GM06990 (cell line): ENCODE measurements around the gene LIN28B.
"Not testable (repeated sequence)": the region's sequence is repeated elsewhere in the genome, so short reads cannot be mapped to it uniquely, and the experiment has no call there.

ENCODE experiments used
- DNase-seq: peaks from one replicate; pipeline ENCODE4 v3.0.0-alpha.2; 2011; ENCODE audit not compliant: insufficient read length; ENCODE audit errors: extremely low read depth
- H3K27me3 ChIP-seq: replicated peaks from 2 replicates; pipeline ENCODE4 v1.6.0; 2011; ENCODE audit warnings: low read length; ENCODE audit not compliant: control insufficient read depth, insufficient read depth
- H3K36me3 ChIP-seq: 2 replicates; pipeline ENCODE4 v1.5.1; 2011; ENCODE audit warnings: low read length; ENCODE audit not compliant: control insufficient read depth, insufficient read depth
- H3K4me3 ChIP-seq: replicated peaks from 2 replicates; pipeline ENCODE4 v1.5.1; 2011; ENCODE audit warnings: low read depth, mild to moderate bottlenecking, control low read depth, low read length
- TF ChIP-seq, protein P1 (sequence below): IDR thresholded peaks from 2 replicates; pipeline ENCODE4 v1.5.1; 2011; ENCODE audit warnings: low read length, control low read depth, mild to moderate bottlenecking, inconsistent platforms; ENCODE audit not compliant: insufficient read depth, poor library complexity, severe bottlenecking

LIN28B gene

DNA sequence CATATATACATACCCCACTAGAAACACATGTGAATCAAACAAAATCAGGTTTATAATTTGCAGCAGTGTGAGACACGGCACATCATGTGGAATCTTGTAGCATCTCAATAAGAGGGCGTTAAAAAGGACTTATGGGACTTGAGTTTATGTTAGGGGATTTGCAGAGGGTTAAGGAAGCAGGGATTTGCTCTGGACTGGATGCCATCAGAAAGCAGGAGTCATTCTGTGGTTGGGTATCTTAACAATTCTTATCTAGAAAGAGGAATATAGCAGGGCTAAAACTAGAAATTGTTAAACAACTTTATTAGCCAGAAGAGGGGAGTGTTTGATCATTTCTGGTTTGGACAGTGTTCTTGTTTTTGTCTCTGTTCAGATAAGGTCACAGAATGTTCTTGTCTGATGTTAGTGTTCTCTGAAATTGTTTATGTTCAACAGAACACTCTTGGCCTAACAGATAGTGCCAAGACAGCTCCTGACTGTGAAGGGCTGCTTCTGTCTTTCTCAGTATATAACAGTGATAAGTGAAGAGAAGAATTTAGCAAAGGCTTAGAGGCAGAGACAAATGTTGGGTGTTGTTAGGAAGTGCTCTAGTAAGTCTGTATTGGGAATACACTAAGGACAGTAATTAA is 39.2 kb downstream of the LIN28B start:
- TF ChIP-seq, protein P1, sequence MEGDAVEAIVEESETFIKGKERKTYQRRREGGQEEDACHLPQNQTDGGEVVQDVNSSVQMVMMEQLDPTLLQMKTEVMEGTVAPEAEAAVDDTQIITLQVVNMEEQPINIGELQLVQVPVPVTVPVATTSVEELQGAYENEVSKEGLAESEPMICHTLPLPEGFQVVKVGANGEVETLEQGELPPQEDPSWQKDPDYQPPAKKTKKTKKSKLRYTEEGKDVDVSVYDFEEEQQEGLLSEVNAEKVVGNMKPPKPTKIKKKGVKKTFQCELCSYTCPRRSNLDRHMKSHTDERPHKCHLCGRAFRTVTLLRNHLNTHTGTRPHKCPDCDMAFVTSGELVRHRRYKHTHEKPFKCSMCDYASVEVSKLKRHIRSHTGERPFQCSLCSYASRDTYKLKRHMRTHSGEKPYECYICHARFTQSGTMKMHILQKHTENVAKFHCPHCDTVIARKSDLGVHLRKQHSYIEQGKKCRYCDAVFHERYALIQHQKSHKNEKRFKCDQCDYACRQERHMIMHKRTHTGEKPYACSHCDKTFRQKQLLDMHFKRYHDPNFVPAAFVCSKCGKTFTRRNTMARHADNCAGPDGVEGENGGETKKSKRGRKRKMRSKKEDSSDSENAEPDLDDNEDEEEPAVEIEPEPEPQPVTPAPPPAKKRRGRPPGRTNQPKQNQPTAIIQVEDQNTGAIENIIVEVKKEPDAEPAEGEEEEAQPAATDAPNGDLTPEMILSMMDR: no peak
- no peak for DNase-seq
- H3K36me3 ChIP-seq: no peaks in the 10 kb centered on the region
- H3K27me3 ChIP-seq: no peaks in the 10 kb centered on the region
- no peak overlapping the region for H3K4me3 ChIP-seq

DNA sequence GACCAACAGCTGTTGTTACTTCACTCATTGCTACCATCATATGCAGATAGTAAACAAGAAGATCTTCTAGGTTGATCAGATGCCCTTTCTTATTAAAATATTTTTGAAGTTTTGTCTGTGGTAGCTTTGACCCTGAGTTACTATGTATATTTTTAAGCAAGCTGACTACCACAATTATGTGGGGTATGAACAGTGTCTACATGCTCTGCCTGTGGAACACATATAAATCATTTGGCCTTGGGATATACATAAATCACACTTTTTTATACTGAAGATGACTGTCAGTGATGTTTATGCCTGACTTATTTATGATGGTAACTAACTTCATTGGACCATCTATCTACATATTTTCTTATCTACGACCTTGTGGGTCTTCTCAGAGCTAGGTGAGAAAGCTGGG is 44.2 kb downstream of the LIN28B start:
- TF ChIP-seq, protein P1: no peak
- Histone ChIP-seq H3K4me3 (no peak overlapping the region), H3K36me3 (no peaks in the 10 kb centered on the region), H3K27me3 (no peaks in the 10 kb centered on the region)
- DNase-seq: no peak

DNA sequence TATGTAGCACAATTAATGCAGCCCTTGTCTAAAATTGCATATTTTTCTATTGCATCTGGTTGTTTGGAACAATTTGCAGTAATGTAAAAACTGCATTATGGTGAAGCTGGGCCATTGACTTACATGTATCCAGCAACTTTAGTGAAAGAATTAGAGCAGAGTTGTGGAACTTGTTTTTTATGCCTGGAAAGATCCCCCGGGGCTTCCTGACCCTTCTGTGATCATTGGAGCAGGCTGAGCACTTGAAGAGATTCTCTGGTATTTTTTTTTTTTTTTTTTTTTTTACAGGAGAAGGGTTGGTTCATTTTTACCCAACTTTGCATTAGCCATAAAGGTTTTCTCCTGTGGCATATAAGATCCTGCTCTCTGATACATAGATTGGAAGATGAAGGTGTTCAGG is 45.0 kb downstream of the LIN28B start:
- H3K27me3 ChIP-seq: no peaks in the 10 kb centered on the region
- DNase-seq: no peak
- H3K36me3 ChIP-seq: no peaks in the 10 kb centered on the region
- H3K4me3 ChIP-seq: no peak overlapping the region
- TF ChIP-seq, protein P1: no peak

DNA sequence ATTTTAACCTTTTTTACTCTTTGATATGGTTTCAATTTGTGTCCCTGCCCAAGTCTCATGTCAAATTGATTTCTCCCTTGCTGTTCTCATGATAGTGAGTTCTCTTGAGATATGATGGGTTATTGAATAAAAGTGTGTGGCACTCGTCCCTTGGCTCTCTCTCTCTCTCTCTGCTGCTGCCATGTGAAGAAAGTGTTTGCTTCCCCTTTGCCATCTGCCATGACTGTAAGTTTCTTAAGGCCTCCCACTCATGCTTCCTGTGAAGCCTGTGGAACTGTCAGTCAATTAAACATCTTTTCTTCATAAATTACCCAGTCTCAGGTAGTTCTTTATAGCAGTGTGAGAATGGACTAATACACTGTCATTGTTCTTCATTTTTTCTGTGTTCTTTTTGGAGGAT is 48.5 kb downstream of the LIN28B start:
- TF ChIP-seq, protein P1: no peak
- H3K4me3 ChIP-seq: no peak overlapping the region
- H3K36me3 ChIP-seq: no peaks in the 10 kb centered on the region
- H3K27me3 ChIP-seq: no peaks in the 10 kb centered on the region
- no peak for DNase-seq

DNA sequence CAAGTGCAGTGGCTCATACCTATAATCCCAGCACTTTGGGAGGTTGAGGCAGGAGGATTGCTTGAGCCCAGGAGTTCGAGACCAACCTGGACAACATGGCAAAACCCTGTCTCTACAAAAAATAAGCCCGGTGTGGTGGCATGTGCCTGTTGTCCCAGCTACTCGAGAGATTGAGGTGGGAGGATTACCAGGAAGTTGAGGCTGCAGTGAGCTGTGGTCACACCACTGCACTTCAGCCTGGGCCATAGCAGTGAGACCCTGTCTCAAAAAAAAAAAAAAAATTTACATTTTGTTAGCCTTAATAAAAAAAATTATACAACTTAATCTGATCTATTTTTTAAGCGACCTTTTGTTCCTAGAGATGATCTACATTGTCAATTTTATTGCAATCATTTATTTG is 56.6 kb downstream of the LIN28B start:
- not testable (repeated sequence) for H3K36me3 ChIP-seq, H3K27me3 ChIP-seq, DNase-seq, H3K4me3 ChIP-seq

DNA sequence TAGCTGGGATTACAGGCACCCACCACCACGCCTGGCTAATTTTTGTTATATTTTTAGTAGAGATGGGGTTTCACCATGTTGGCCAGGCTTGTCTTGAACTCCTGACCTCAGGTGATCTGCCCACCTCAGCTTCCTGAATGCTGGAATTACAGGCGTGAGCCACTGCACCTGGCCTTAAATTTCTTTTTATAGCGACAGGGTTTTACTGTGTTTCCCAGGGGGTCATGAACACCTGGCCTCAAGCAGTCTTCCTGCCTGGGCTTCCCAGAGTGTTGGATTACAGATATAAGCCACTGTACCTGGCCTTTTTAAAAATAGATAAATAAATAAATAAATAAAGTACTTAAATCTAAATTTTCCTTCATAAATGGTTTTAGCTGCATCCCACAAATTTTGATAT is 57.5 kb downstream of the LIN28B start:
- Histone ChIP-seq H3K36me3 (no peaks in the 10 kb centered on the region), H3K27me3 (no peaks in the 10 kb centered on the region), H3K4me3 (no peak overlapping the region)
- no peak for DNase-seq
- TF ChIP-seq, protein P1: no peak
